CD1c-positive myeloid dendritic cell (primary cell): ENCODE measurements around the gene COG2.
"Not testable (repeated sequence)": the region's sequence is repeated elsewhere in the genome, so short reads cannot be mapped to it uniquely, and the experiment has no call there.

Experiments
- DNase-seq: peaks from one replicate; pipeline ENCODE4 v3.0.0-alpha.2; 2016; ENCODE audit errors: extremely low spot score

COG2 gene

DNA sequence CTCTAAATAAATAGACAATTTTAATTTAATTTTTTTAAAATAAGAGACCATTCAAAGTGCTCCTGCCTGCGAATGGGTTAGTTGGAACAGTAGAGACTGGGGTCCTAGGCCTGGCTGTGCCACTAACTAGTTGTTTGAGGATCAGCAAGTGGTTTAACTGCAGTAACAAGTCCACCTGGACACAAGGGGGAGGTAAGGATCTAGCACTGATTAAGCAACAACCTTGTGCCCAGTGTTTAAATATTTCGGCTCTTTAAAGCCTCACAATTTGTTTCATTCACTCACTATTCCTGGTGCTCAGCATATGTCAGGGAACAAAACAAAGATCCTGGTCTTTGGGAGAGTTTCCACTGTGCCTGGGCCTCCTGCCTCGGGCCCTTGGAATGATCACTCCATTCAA is 73.2 kb downstream of the COG2 start:
- no peak for DNase-seq

DNA sequence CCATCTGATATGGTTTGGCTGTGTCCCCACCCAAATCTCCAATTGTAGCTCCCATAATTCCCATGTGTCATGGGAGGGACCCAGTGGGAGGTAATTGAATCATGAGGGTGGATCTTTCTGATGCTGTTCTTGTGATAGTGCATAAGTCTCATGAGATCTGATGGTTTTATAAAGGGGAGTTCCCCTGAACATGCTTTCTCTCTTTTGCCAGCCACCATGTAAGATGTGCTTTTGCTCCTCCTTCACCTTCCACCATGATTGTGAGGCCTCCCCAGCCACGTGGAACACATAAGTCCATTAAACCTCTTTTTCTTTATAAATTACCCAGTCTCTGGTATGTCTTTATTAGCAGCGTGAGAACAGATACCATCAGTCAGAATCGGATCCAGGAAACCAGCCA is 74.2 kb downstream of the COG2 start:
- DNase-seq: not testable (repeated sequence)

DNA sequence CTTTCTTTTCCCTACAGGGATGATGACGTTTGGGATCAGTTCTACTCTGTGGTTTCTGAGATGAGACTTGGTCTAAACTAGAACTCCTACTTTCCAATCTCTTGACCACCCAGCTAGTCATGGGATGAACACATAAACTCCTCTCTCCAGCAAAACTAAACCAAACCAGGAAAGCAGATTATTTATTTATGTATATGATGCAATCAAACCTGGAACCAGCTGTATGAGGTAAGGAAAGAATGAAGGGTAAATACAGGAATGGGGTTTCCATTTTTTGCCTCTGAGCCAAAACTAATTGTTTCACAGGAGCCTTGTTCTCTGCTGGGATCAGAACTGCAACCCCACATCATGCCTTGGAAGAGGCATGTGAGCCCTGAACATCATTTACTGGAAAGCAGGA is 75.0 kb downstream of the COG2 start:
- no peak for DNase-seq

DNA sequence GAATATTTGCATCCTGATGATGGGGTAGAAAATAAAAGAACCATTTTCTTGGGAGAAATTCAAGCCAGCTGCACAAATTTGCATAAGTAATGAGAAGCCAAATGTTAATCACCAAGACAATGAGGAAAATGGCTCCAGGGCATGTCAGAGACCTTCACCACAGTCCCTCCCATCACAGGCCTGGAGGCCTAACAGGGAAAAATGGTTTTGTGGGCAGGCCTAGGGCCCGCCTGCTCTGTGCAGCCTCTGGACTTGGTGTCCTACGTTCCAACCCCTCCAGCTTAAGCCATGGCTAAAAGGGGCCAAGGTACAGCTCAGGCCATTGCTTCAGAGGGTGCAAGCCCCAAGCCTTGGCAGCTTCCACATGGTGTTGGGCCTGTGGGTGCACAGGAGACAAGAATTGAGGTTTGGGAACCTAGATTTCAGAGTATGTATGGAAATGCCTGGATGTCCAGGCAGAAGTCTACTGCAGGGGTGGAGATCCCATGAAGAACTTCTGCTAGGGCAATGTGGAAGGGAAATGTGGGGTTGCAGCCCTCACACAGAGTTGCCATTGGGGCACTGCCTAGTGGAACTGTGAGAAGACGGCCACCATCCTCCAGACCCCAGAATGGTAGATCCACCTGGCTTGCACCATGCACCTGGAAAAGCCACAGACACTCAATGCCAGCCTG is 79.7 kb downstream of the COG2 start:
- DNase-seq: not testable (repeated sequence)

DNA sequence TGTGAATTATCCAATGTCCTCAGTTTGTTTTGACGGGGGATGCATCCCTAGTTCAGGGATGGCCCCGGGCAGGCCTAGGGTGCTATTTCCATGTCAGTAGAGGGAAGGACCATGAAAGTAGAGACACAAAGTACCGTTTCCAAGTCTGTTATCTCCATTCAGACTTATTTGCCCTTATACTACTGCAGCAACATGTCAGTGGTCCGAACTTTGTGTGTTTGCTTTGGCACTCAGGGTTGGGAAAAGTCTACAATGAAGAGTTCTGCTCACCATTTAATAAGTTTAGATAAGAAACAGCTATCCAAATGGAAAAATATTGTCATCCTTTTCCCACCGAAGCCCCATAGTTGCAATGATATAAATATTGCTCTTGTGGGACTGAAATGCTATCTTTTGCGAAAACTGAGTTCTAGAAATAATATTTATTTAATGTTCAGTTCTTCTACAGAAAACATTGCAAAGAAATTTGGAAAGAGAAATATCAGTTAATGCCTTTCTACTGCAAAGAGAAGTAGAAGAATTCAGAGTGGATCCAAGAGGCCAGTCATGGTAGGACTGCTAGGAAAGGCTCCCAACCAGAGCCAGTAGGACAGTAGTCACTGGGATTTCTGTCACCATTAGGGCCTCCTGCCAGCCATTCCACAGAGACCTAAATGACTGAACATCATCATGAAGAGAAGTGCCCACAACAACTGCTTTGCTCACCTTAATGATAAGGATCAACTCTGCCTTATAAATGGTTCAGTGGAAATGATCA is 83.2 kb downstream of the COG2 start:
- DNase-seq: no peak

DNA sequence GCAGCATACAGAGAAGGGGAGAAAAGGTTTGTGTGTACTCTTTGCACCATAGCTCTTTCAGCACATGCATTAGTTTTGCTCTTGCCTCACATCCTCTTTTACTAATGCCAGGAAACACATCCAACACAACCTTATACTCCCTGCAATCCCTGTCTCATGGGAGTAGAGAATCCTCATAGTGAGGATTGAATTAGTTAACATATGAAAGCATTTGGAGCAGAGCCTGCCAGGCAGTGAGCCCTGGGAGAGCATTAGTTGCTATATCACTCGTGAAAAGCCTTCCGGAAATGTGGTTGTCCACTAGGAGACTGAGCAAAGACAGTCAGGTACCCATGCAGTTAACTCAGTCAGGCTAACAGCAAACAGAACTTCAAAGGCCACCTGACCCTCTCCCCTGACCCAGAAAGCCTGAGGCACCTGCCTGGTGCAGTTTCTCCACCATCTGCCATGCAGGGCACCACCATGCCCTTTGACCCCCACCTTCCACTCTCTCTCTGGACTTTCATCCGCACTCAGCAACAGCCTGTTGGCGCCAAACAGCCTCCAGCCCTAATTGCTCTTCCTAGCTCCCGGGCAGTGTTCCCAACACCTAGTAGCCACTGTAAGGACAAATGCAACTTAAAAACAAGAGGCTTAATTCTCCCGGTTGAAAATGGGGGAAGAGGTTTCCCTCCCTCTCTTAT is 86.6 kb downstream of the COG2 start:
- DNase-seq: no peak

DNA sequence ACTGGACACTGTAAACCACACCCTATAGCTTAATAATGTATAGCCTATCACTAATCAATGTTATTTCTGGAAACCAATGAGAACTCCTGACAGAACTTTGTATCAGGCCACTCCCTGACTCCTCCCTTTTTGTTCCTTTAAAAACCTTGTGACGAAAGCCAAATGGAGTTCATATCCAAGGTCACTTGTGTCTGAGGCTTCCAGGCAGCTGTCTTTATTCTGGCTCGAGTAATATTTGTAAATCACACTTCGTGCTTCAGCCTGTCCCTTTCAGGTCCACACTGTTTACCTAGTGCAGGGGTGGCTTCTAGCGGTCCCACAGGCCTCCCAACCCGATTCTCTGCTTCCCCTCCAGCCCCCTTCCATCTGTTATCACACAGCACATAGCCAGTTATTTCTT is 88.7 kb downstream of the COG2 start:
- no peak for DNase-seq

DNA sequence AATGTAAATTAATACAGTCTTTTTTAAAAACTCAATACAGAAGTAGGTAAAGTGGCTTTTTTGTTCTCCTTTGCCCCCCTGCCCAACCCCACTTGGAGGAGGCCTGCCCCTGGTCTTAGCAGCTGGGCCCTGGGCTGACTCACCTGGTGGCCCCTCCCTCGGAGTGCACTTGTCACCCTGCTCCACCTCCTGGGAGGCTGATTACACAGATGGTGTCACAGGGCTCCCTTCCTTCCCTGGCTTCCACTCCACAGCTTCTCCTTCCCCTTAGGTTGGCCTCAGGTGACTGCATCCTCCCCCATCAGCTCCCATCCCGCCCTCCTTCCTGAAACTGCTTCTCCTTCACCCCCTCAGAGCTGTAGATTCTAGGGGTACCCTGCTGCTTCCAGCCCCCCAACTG is 93.2 kb downstream of the COG2 start:
- no peak for DNase-seq

DNA sequence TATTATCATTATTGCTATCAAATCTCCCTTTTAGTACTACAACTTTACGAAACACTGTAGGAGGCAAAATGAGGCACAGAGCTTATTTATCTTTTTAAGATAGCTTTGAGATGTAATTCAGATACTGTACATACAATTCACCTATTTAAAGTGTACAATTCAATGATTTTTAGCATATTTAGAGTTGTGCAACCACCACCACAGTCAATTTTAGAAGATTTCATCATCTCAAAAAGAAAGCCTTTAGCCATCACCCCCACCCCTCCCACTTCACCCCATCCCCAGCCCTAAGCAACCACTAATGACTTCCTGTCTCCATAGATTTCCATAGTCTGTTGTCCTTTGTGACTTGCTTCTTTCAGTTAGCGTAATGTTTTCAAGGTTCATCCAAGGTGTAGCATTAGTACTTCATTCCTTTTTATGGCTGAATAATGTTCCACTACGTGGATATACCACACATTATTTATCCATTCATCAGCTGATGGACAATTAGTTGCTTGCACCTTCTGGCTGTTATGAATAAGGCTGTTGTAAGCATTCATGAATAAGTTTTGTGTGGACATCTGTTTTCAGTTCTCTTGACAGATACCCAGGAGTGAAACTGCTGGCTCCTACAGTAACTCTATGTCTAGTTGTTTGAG is 95.5 kb downstream of the COG2 start:
- DNase-seq: no peak

DNA sequence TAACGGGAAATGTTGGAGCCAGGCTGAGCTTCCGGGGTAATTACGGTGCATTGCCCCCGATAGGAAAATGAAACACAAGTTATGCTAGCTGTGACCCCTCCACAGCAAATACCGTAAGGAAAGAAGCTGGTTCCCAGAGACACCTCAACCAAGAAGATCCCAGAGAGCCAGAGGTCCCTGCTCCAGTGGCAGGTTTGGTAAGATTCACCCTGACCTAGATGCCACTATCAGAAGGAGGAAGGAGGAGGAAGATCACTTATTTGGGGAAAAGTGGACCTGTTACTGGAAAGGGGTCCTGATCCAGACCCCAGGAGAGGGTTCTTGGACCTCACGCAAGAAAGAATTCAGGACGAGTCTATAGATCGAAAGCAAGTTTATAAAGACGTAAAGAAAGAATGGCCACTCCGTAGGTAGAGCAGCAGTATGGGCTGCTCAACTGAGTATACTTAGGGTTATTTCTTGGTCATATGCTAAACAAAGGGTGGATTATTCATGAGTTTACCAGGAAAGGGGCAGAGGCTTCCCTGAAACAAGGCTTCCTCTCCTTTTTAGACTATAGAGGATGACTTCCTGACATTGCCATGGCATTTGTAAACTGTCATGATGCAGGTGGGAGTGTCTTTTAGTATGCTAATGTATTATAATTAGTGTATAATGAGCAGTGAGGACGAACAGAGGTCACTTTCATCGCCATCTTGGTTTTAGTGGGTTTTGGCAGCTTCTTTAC is 97.4 kb downstream of the COG2 start:
- DNase-seq: no peak
